Measurements from ENCODE around the gene TMEM154.
A peak's percentile ranks its signal among the peaks of the same experiment; 100 is the strongest.

Gene TMEM154

GRCh38 chr4:152599095-152599494 lies 80.7 kb downstream of the TMEM154 start:
- no peak for TF ChIP-seq CTCF (IDR thresholded peaks at IDR 0.05; ENCODE audit: insufficient read depth, low read depth, low read length, missing control alignments)
- no peak overlapping the region for H3K4me3 ChIP-seq (ENCODE audit: low read depth, low read length)
- DNase-seq (ENCODE audit: low read depth): no peak

DNA sequence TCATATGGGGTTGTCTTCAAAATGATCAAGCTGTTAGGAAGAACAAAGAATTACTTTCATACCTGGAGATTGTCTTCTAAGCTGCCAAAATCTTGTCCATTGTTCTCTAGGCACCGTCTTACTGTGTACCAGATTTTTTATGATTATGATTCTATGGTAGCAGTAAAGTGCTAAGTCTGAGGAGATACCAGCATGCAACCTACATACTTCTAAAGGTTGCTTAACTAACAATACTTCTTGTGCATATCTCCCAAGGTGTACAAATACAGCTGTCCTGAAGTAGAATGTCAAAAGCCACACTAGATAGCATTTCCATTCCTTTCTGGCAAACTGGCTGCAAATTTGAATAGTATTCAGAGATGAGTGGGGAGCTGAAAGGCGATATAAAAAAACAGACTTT lies 81.3 kb downstream of the TMEM154 start:
- TF ChIP-seq CTCF (IDR thresholded peaks at IDR 0.05; ENCODE audit: insufficient read depth, low read depth, low read length, missing control alignments): no peak
- no peak overlapping the region for H3K4me3 ChIP-seq (ENCODE audit: low read depth, low read length)
- no peak for DNase-seq (ENCODE audit: low read depth)

- no peak for TF ChIP-seq CTCF (IDR thresholded peaks at IDR 0.05; ENCODE audit: insufficient read depth, low read depth, low read length, missing control alignments)
- no peak overlapping the region for H3K4me3 ChIP-seq (ENCODE audit: low read depth, low read length)
- DNase-seq (ENCODE audit: low read depth): peak; percentile 66
These were observed 84.5 kb downstream of the TMEM154 start for GRCh38 chr4:152594978-152595925.

DNA sequence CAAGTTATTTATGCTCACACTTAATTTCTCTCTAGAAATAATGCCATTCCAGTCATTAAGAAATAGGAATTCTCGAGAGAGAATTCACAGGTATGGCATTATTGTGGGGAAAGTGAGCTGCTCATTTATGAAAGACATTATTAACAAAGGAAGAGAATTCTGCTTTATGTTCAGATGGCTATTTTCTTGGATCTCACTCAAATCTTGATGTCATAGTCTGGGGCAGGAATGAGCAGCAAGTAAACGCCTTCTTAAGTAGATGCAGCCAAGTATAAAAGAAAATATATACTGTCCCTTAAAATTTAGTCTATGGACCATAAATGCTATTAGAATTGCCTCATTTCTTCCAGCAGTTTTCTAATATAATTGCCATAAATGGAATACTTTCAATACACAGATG lies 85.7 kb downstream of the TMEM154 start:
- no peak overlapping the region for H3K4me3 ChIP-seq (ENCODE audit: low read depth, low read length)
- TF ChIP-seq CTCF (IDR thresholded peaks at IDR 0.05; ENCODE audit: insufficient read depth, low read depth, low read length, missing control alignments): no peak
- no peak for DNase-seq (ENCODE audit: low read depth)

GRCh38 chr4:152591876-152592275 lies 87.9 kb downstream of the TMEM154 start:
- TF ChIP-seq CTCF (IDR thresholded peaks at IDR 0.05; ENCODE audit: insufficient read depth, low read depth, low read length, missing control alignments): no peak
- no peak overlapping the region for H3K4me3 ChIP-seq (ENCODE audit: low read depth, low read length)
- DNase-seq (ENCODE audit: low read depth): no peak

DNA sequence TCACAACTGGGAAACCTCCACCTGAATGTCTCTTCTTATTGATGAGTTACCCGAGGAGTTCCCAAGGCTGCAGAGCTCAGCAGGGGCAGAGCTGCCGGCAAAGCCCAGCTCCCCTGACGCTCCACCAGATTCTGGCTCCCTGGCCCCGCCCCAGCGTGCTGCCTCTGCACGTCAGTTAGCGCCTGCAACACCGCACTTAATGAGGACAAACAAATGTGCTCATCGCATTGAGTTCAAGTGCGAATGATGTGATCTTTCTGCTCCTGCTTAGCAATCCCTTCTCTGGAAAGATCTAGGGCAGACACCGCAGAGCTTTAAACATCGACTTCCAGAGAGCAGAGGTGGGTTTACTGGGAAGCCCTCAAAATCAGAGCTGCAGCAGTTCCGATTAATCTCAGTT lies 88.4 kb downstream of the TMEM154 start:
- TF ChIP-seq CTCF (IDR thresholded peaks at IDR 0.05; ENCODE audit: insufficient read depth, low read depth, low read length, missing control alignments): no peak
- DNase-seq (ENCODE audit: low read depth): no peak
- no peak overlapping the region for H3K4me3 ChIP-seq (ENCODE audit: low read depth, low read length)
